Keratinocyte (primary cell): ENCODE results near the gene HMCN1. TPM values are rescaled to one million over a fixed set of nuclear protein-coding genes. Genes with fewer than 3 reads are reported as not detected.

Experiments
- DNase-seq: peaks from one replicate; pipeline ENCODE4 v3.0.0-alpha.2; 2011; ENCODE audit warnings: low read depth, missing footprints, low spot score
- FAIRE-seq: peaks from 2 replicates; lab custom pipeline; 2011; peaks lifted over from hg19 to GRCh38; lab: Jason Lieb, UNC
- H2AFZ ChIP-seq: 2 replicates; pipeline ENCODE4 v1.6.0; 2012; ENCODE audit warnings: low read length, control low read depth, inconsistent platforms; ENCODE audit not compliant: control insufficient read depth
- H3K27ac ChIP-seq: 2 replicates; pipeline ENCODE4 v1.5.1; 2011; ENCODE audit warnings: low read length; ENCODE audit not compliant: control insufficient read depth, insufficient read depth
- H3K27me3 ChIP-seq: 3 replicates; pipeline ENCODE4 v1.6.0; 2011; ENCODE audit warnings: low read length; ENCODE audit not compliant: control insufficient read depth, insufficient read depth; ENCODE audit errors: extremely low read depth
- H3K36me3 ChIP-seq, 2 experiments: 2 replicates in 1 of 2; 3 replicates in 1 of 2; pipeline ENCODE4 v1.5.1; 2011; ENCODE audit warnings: low read length in 2 of 2, mild to moderate bottlenecking in 1 of 2; ENCODE audit not compliant: control insufficient read depth in 2 of 2, insufficient read depth in 2 of 2; ENCODE audit errors: extremely low read depth in 1 of 2
- H3K4me1 ChIP-seq: 3 replicates; pipeline ENCODE4 v1.5.1; 2011; ENCODE audit warnings: low read length; ENCODE audit not compliant: control insufficient read depth, insufficient read depth; ENCODE audit errors: extremely low read depth
- H3K4me2 ChIP-seq: 3 replicates; pipeline ENCODE4 v1.6.0; 2011; ENCODE audit warnings: low read depth, low read length; ENCODE audit not compliant: control insufficient read depth, insufficient read depth; ENCODE audit errors: extremely low read depth
- H3K4me3 ChIP-seq, 3 experiments: fragments of 200-600 bp in 1 of 3; sonication (generic) in 1 of 3; 2 replicates in 2 of 3; 3 replicates in 1 of 3; pipeline ENCODE4 v1.5.1; 2011 to 2016; ENCODE audit warnings: low read length in 3 of 3, mild to moderate bottlenecking in 3 of 3, control low read depth in 2 of 3, inconsistent platforms in 1 of 3, low read depth in 1 of 3, mixed read lengths in 1 of 3, mixed run types in 1 of 3, moderate library complexity in 1 of 3; ENCODE audit not compliant: control insufficient read depth in 2 of 3, insufficient read depth in 2 of 3; ENCODE audit errors: extremely low read depth in 1 of 3
- H3K79me2 ChIP-seq: 2 replicates; pipeline ENCODE4 v1.6.0; 2012; ENCODE audit warnings: low read length; ENCODE audit not compliant: control insufficient read depth, insufficient read depth
- H3K9ac ChIP-seq: 3 replicates; pipeline ENCODE4 v1.6.0; 2011; ENCODE audit warnings: low read length; ENCODE audit not compliant: control insufficient read depth, insufficient read depth; ENCODE audit errors: extremely low read depth
- H3K9me1 ChIP-seq: 3 replicates; pipeline ENCODE4 v1.6.0; 2011; ENCODE audit warnings: low read length; ENCODE audit not compliant: control insufficient read depth, insufficient read depth; ENCODE audit errors: extremely low read depth
- H3K9me3 ChIP-seq: 2 replicates; pipeline ENCODE4 v1.5.1; 2012; ENCODE audit warnings: low read depth, low read length; ENCODE audit not compliant: control insufficient read depth
- H4K20me1 ChIP-seq: 3 replicates; pipeline ENCODE4 v1.6.0; 2011; ENCODE audit warnings: low read length; ENCODE audit not compliant: control insufficient read depth, insufficient read depth; ENCODE audit errors: extremely low read depth
- EZH2 ChIP-seq: IDR thresholded peaks from one replicate; pipeline ENCODE4 v1.6.1; 2012; ENCODE audit warnings: inconsistent platforms, mild to moderate bottlenecking, low read length, moderate library complexity
- dilution Hi-C: fragments of 300-500 bp; cut with MboI; formaldehyde crosslinking; loops from one replicate; pipeline ENCODE4 v1.7.0; 2020; ENCODE audit warnings: low sequenced_read_pairs; ENCODE audit not compliant: extremely low pct_ligation_motif_present
- polyA plus RNA-seq, 5 experiments: library from polyadenylated mRNA; depleted of rRNA in 3 of 5; stranded (reverse) in 3 of 5; stranded (forward) in 1 of 5; unstranded in 1 of 5; fragments of >200 nt; gene quantifications; 1 replicate in 1 of 5; 2 replicates in 3 of 5; 3 replicates in 1 of 5; pipeline versions ENCODE4 v1.2.1 to v1.2.3, GENCODE V29; 2011 to 2012; ENCODE audit warnings: missing spikeins in 2 of 5, low read depth in 1 of 5, low replicate concordance in 1 of 5
- TF ChIP-seq, protein P1 (sequence below), 3 experiments: IDR thresholded peaks in 1 of 3; conservative IDR thresholded peaks in 1 of 3; optimal IDR thresholded peaks in 1 of 3; 2 replicates in 2 of 3; 3 replicates in 1 of 3; pipeline versions ENCODE3 to v1.5.1; 2011; ENCODE audit warnings: low read length in 3 of 3, mild to moderate bottlenecking in 3 of 3, moderate library complexity in 2 of 3, control low read depth in 1 of 3, inconsistent platforms in 1 of 3; ENCODE audit not compliant: insufficient read depth in 2 of 3; ENCODE audit errors: extremely low read depth in 1 of 3

Gene HMCN1
- polyA plus RNA-seq, 1 donor (not counting 4 experiments of a cell fraction or from before 2014, with no cell fraction given): 1.8 TPM

- Histone ChIP-seq H3K27me3 (no peaks in the 10 kb centered on the region), H4K20me1 (no peaks in the 10 kb centered on the region), H3K9me1 (no peaks in the 10 kb centered on the region), H3K4me3 (no peak overlapping the region), H3K27ac (no peak overlapping the region), H3K4me1 (peaks cover 5% of the 10 kb centered on the region), H3K36me3 (no peaks in the 10 kb centered on the region), H3K4me2 (no peak overlapping the region), H3K9me3 (no peaks in the 10 kb centered on the region), H3K79me2 (no peaks in the 10 kb centered on the region), H3K9ac (no peak overlapping the region), H2AFZ (no peak overlapping the region)
- FAIRE-seq: no peak
- no peak for DNase-seq
- dilution Hi-C loops: no loop called here
- no peak for TF ChIP-seq EZH2
- TF ChIP-seq, protein P1, sequence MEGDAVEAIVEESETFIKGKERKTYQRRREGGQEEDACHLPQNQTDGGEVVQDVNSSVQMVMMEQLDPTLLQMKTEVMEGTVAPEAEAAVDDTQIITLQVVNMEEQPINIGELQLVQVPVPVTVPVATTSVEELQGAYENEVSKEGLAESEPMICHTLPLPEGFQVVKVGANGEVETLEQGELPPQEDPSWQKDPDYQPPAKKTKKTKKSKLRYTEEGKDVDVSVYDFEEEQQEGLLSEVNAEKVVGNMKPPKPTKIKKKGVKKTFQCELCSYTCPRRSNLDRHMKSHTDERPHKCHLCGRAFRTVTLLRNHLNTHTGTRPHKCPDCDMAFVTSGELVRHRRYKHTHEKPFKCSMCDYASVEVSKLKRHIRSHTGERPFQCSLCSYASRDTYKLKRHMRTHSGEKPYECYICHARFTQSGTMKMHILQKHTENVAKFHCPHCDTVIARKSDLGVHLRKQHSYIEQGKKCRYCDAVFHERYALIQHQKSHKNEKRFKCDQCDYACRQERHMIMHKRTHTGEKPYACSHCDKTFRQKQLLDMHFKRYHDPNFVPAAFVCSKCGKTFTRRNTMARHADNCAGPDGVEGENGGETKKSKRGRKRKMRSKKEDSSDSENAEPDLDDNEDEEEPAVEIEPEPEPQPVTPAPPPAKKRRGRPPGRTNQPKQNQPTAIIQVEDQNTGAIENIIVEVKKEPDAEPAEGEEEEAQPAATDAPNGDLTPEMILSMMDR (optimal IDR thresholded peaks at IDR 0.05 in 1 of 3, IDR thresholded peaks at IDR 0.05 in 1 of 3, conservative IDR thresholded peaks at IDR 0.05 in 1 of 3; ENCODE audit: extremely low read depth in 1 of 3, insufficient read depth in 2 of 3, low read length in 3 of 3): no peak
These were observed 222.7 kb downstream of the HMCN1 start for GRCh38 chr1:185956881-185957280.

DNA sequence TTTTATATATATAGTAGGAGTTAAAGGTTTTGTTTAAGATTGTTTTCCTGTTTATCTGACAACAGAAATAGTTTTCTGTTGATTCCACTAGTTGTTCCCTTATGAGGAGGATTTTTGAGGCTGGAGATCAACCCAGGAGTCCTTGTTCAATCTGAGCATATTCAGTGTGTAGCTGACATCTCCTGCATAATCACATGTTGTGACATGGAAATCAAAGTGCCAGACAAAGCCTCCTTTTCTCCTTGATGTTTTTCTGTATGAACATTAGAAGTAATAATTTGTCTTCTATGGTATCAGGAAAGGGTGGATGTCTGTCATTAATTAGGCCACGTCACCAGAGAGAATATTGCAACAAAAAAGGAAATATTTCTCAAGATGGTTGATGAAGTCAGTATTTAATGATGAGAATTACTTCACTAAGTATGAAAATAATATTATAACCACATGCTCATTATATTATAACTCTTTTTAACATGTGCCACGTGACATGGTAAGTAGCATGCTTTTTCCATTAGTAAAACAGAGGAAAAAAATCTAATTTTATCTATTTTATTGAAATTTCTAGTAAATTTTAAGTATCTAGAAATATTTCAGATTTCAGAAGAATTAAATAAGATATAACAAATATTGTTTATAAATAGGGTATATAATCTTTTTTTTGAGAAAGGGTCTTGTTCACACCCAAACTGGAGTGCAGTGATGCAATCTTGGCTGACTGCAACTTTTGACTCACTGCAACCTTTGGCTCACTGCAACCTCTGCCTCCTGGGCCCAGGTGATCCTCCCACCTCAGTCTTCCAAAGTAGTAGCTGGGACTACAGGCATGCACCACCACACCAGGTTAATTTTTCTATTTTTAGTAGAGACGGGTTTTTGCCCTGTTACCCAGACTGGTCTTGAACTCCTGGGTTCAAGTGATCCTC is 223.5 kb downstream of the HMCN1 start:
- H3K27me3 ChIP-seq: no peaks in the 10 kb centered on the region
- no peak overlapping the region for H3K4me2 ChIP-seq
- FAIRE-seq (no peak), DNase-seq (no peak)
- dilution Hi-C loops: no loop called here
- no peak overlapping the region for H3K27ac ChIP-seq
- no peak overlapping the region for H3K4me3 ChIP-seq
- H2AFZ ChIP-seq: no peak overlapping the region
- H3K36me3 ChIP-seq: no peaks in the 10 kb centered on the region
- no peaks in the 10 kb centered on the region for H3K9me3 ChIP-seq
- TF ChIP-seq EZH2: no peak
- TF ChIP-seq, protein P1 (optimal IDR thresholded peaks at IDR 0.05 in 1 of 3, IDR thresholded peaks at IDR 0.05 in 1 of 3, conservative IDR thresholded peaks at IDR 0.05 in 1 of 3; ENCODE audit: extremely low read depth in 1 of 3, insufficient read depth in 2 of 3, low read length in 3 of 3): no peak
- peaks cover 6% of the 10 kb centered on the region for H3K4me1 ChIP-seq
- H3K9ac ChIP-seq: no peak overlapping the region
- no peaks in the 10 kb centered on the region for H3K9me1 ChIP-seq
- H3K79me2 ChIP-seq: no peaks in the 10 kb centered on the region
- H4K20me1 ChIP-seq: no peaks in the 10 kb centered on the region
